H1 (cell line): Measurements from ENCODE around the gene FHIT. TPM values are rescaled to one million over a fixed set of nuclear protein-coding genes. Genes with fewer than 3 reads are reported as not detected.
A peak's percentile ranks its signal among the peaks of the same experiment; 100 is the strongest.

Experiments
- CTCF ChIA-PET: fragments of 300-600 bp; sonication (Branson Sonifier 250); formaldehyde crosslinking; loops from one replicate; lab custom pipeline; 2021; ENCODE audit not compliant: partially characterized antibody; lab: Charles Lee
- POLR2A ChIA-PET: fragments of 300-600 bp; sonication (Branson Sonifier 250); formaldehyde crosslinking; loops from one replicate; lab custom pipeline; 2021; ENCODE audit warnings: inconsistent platforms; ENCODE audit not compliant: partially characterized antibody; lab: Charles Lee
- DNase-seq, 2 experiments: peaks; one replicate each; pipeline versions ENCODE4 v3.0.0 to v3.0.0-alpha.2; 2010 to 2022; ENCODE audit warnings: low spot score in 2 of 2, low read depth in 1 of 2, mixed read lengths in 1 of 2
- FAIRE-seq: peaks from 2 replicates; lab custom pipeline; 2011; peaks lifted over from hg19 to GRCh38; lab: Jason Lieb, UNC
- H2AFZ ChIP-seq: 2 replicates; pipeline ENCODE4 v1.8.1; 2012; ENCODE audit warnings: low read length, inconsistent platforms
- H2AK5ac ChIP-seq: 2 replicates; pipeline ENCODE4 v1.6.1; 2013; ENCODE audit warnings: low read depth, low read length
- H2BK120ac ChIP-seq: replicated peaks from 2 replicates; pipeline ENCODE3; 2013; ENCODE audit warnings: low read depth, low read length, inconsistent platforms
- H2BK12ac ChIP-seq: 2 replicates; pipeline ENCODE4 v1.6.1; 2013; ENCODE audit warnings: low read depth, low read length
- H2BK15ac ChIP-seq: 2 replicates; pipeline ENCODE4 v1.6.1; 2013; ENCODE audit warnings: low read length
- H2BK20ac ChIP-seq: 2 replicates; pipeline ENCODE4 v1.6.1; 2013; ENCODE audit warnings: low read length
- H2BK5ac ChIP-seq: 2 replicates; pipeline ENCODE4 v1.6.1; 2013; ENCODE audit warnings: low read depth, low read length
- H3K14ac ChIP-seq: 2 replicates; pipeline ENCODE4 v1.6.1; 2013; ENCODE audit warnings: inconsistent platforms; ENCODE audit not compliant: insufficient read length
- H3K18ac ChIP-seq: 2 replicates; pipeline ENCODE4 v1.6.1; 2013; ENCODE audit warnings: low read length; ENCODE audit errors: extremely low read depth
- H3K23ac ChIP-seq: 2 replicates; pipeline ENCODE4 v1.6.1; 2013; ENCODE audit warnings: inconsistent platforms; ENCODE audit not compliant: insufficient read length
- H3K23me2 ChIP-seq: 2 replicates; pipeline ENCODE4 v1.6.1; 2013; ENCODE audit warnings: low read depth, low read length
- H3K27ac ChIP-seq: 2 replicates; pipeline ENCODE4 v1.6.1; 2011; ENCODE audit warnings: low read depth, low read length, inconsistent platforms
- H3K27me3 ChIP-seq, 4 experiments: replicated peaks in 1 of 4; 1 replicate in 1 of 4; 2 replicates in 3 of 4; pipeline versions ENCODE4 v1.6.1 to v1.8.1; 2011 to 2013; ENCODE audit warnings: low read length in 3 of 4, mild to moderate bottlenecking in 3 of 4, inconsistent platforms in 2 of 4, mixed read lengths in 2 of 4, moderate library complexity in 1 of 4; ENCODE audit not compliant: control insufficient read depth in 3 of 4, insufficient read depth in 3 of 4; ENCODE audit errors: extremely low read depth in 1 of 4
- H3K36me3 ChIP-seq, 4 experiments: 2 replicates each; pipeline versions ENCODE4 v1.6.1 to v1.8.1; 2011 to 2013; ENCODE audit warnings: mild to moderate bottlenecking in 4 of 4, low read length in 3 of 4, moderate library complexity in 2 of 4, control low read depth in 1 of 4, inconsistent platforms in 1 of 4; ENCODE audit not compliant: insufficient read depth in 4 of 4, control insufficient read depth in 2 of 4
- H3K4ac ChIP-seq: replicated peaks from 2 replicates; pipeline ENCODE3; 2013; ENCODE audit warnings: low read length, low read depth, mixed read lengths, inconsistent platforms; ENCODE audit not compliant: insufficient read length
- H3K4me1 ChIP-seq, 4 experiments: replicated peaks in 1 of 4; 1 replicate in 1 of 4; 2 replicates in 3 of 4; pipeline versions ENCODE4 v1.6.1 to v1.8.1; 2011 to 2013; ENCODE audit warnings: low read length in 3 of 4, inconsistent platforms in 2 of 4, mixed read lengths in 1 of 4; ENCODE audit not compliant: insufficient read depth in 4 of 4, control insufficient read depth in 3 of 4
- H3K4me2 ChIP-seq, 2 experiments: 2 replicates each; pipeline versions ENCODE4 v1.6.1 to v1.8.1; 2011 to 2013; ENCODE audit warnings: low read depth in 2 of 2, low read length in 2 of 2, control low read depth in 1 of 2, inconsistent platforms in 1 of 2, mild to moderate bottlenecking in 1 of 2; ENCODE audit not compliant: insufficient read depth in 1 of 2
- H3K4me3 ChIP-seq, 4 experiments: fragments of 200-600, 300-600 bp in 1 of 4; sonication (generic), shearing (Covaris generic), sonication (Bioruptor Twin) in 1 of 4; 2 replicates each; pipeline versions ENCODE4 v1.5.1 to v1.8.1; 2011 to 2016; ENCODE audit warnings: low read length in 4 of 4, low read depth in 3 of 4, control low read depth in 2 of 4, inconsistent platforms in 2 of 4, mild to moderate bottlenecking in 2 of 4, mixed read lengths in 1 of 4, moderate library complexity in 1 of 4; ENCODE audit not compliant: insufficient read depth in 2 of 4; ENCODE audit errors: extremely low read depth in 1 of 4
- H3K56ac ChIP-seq: replicated peaks from 2 replicates; pipeline ENCODE3; 2013; ENCODE audit warnings: low read depth, mild to moderate bottlenecking, mixed read lengths, low read length, inconsistent platforms; ENCODE audit not compliant: insufficient read length
- H3K79me1 ChIP-seq: 2 replicates; pipeline ENCODE4 v1.6.1; 2013; ENCODE audit warnings: low read depth, low read length, control low read depth
- H3K79me2 ChIP-seq, 2 experiments: 2 replicates each; pipeline versions ENCODE4 v1.6.1 to v1.8.1; 2012 to 2013; ENCODE audit warnings: low read length in 2 of 2, mild to moderate bottlenecking in 2 of 2, inconsistent platforms in 1 of 2; ENCODE audit not compliant: insufficient read depth in 2 of 2, control insufficient read depth in 1 of 2
- H3K9ac ChIP-seq, 4 experiments: replicated peaks in 1 of 4; 1 replicate in 1 of 4; 2 replicates in 3 of 4; pipeline versions ENCODE4 v1.6.1 to v1.8.1; 2011 to 2013; ENCODE audit warnings: low read depth in 3 of 4, low read length in 3 of 4, control low read depth in 2 of 4, mild to moderate bottlenecking in 2 of 4, moderate library complexity in 2 of 4, inconsistent platforms in 1 of 4; ENCODE audit errors: extremely low read depth in 1 of 4
- H3K9me3 ChIP-seq, 2 experiments: 2 replicates each; pipeline versions ENCODE4 v1.6.1 to v1.8.1; 2012 to 2013; ENCODE audit warnings: mild to moderate bottlenecking in 2 of 2, moderate library complexity in 2 of 2, control low read depth in 1 of 2, inconsistent platforms in 1 of 2, low read depth in 1 of 2, low read length in 1 of 2, mixed read lengths in 1 of 2; ENCODE audit not compliant: insufficient read depth in 2 of 2
- H4K20me1 ChIP-seq, 2 experiments: replicated peaks in 1 of 2; 2 replicates each; pipeline versions ENCODE3 to v1.8.1; 2011 to 2013; ENCODE audit warnings: inconsistent platforms in 2 of 2, low read length in 2 of 2, mild to moderate bottlenecking in 1 of 2; ENCODE audit not compliant: insufficient read depth in 2 of 2, control insufficient read depth in 1 of 2
- H4K5ac ChIP-seq: 2 replicates; pipeline ENCODE4 v1.6.1; 2013; ENCODE audit warnings: low read length, low read depth, mixed read lengths, inconsistent platforms; ENCODE audit not compliant: insufficient read length
- H4K8ac ChIP-seq: 2 replicates; pipeline ENCODE4 v1.8.0; 2013; ENCODE audit warnings: mild to moderate bottlenecking, moderate library complexity, low read length, inconsistent platforms; ENCODE audit not compliant: insufficient read depth; ENCODE audit errors: extremely low read depth
- H4K91ac ChIP-seq: replicated peaks from 2 replicates; pipeline ENCODE3; 2013; ENCODE audit warnings: low read length, mixed read lengths, inconsistent platforms; ENCODE audit not compliant: insufficient read length
- BCL11A ChIP-seq, 2 experiments: IDR thresholded peaks; one replicate each; pipeline ENCODE4 v1.6.1; 2011; ENCODE audit warnings: low read depth in 2 of 2, low read length in 2 of 2, mild to moderate bottlenecking in 2 of 2
- CHD1 ChIP-seq: IDR thresholded peaks from 2 replicates; pipeline ENCODE4 v1.6.1; 2012; ENCODE audit warnings: low read depth, low read length, improper control_type of control experiment
- EP300 ChIP-seq, 2 experiments: IDR thresholded peaks; 1 replicate in 1 of 2; 2 replicates in 1 of 2; pipeline ENCODE4 v1.6.1; 2011 to 2012; ENCODE audit warnings: low read depth in 2 of 2, low read length in 2 of 2, mild to moderate bottlenecking in 2 of 2, borderline replicate concordance in 1 of 2, inconsistent platforms in 1 of 2, moderate library complexity in 1 of 2
- EZH2 ChIP-seq: fragments of 200-600 bp; sonication (generic); IDR thresholded peaks from 2 replicates; pipeline ENCODE4 v1.7.1; 2012; ENCODE audit warnings: low read depth, mild to moderate bottlenecking, moderate library complexity, low read length, inconsistent platforms; ENCODE audit not compliant: severe bottlenecking
- GTF2F1 ChIP-seq: IDR thresholded peaks from 2 replicates; pipeline ENCODE4 v1.6.1; 2012; ENCODE audit warnings: low read depth, low read length, improper control_type of control experiment, borderline replicate concordance
- HDAC6 ChIP-seq: IDR thresholded peaks from one replicate; pipeline ENCODE4 v1.7.1; 2012; ENCODE audit warnings: low read depth, mild to moderate bottlenecking, inconsistent platforms, low read length, moderate library complexity
- POU5F1 ChIP-seq: IDR thresholded peaks from 2 replicates; pipeline ENCODE4 v1.6.1; 2011; ENCODE audit warnings: low read depth, mild to moderate bottlenecking, low read length, moderate library complexity
- RBBP5 ChIP-seq: IDR thresholded peaks from 2 replicates; pipeline ENCODE4 v1.7.1; 2012; ENCODE audit warnings: low read depth, mild to moderate bottlenecking, inconsistent platforms, low read length, moderate library complexity, borderline replicate concordance
- RNF2 ChIP-seq: fragments of 200-900, 300-1000 bp; sonication (generic); IDR thresholded peaks from 2 replicates; pipeline ENCODE4 v1.7.1; 2016; ENCODE audit warnings: borderline replicate concordance, low read depth, mild to moderate bottlenecking, antibody characterized with exemption, low read length; ENCODE audit not compliant: poor library complexity, severe bottlenecking; ENCODE audit errors: missing control alignments
- SIX5 ChIP-seq: IDR thresholded peaks from 2 replicates; pipeline ENCODE4 v1.6.1; 2011; ENCODE audit warnings: mild to moderate bottlenecking, low read depth, low read length
- SP2 ChIP-seq: IDR thresholded peaks from 2 replicates; pipeline ENCODE4 v1.6.1; 2012; ENCODE audit warnings: mild to moderate bottlenecking, low read length, inconsistent platforms
- TCF12 ChIP-seq: IDR thresholded peaks from 2 replicates; pipeline ENCODE4 v1.6.1; 2011; ENCODE audit warnings: low read depth, mild to moderate bottlenecking, low read length
- WGBS, 2 experiments: shearing (Covaris generic) in 1 of 2; methylation state at CpG; one replicate each; pipeline versions ENCODE4 v1.1.6 to v1.1.7; 2013 to 2015; ENCODE audit warnings: low lambda C conversion rate in 2 of 2, mixed read lengths in 2 of 2, inconsistent platforms in 1 of 2, low coverage in 1 of 2, missing lambda C conversion rate in 1 of 2; ENCODE audit not compliant: insufficient replicate concordance in 2 of 2, insufficient coverage in 1 of 2, insufficient read length in 1 of 2; ENCODE audit errors: extremely low coverage in 1 of 2, missing lambda C conversion rate in 1 of 2; 5-methylcytosine and 5-hydroxymethylcytosine counted together
- polyA plus RNA-seq, 7 experiments: library from polyadenylated mRNA; depleted of rRNA in 3 of 7; stranded (reverse) in 5 of 7; unstranded in 2 of 7; fragments of >200 nt in 5 of 7; fragments of 200-250 nt in 2 of 7; gene quantifications; 1 replicate in 5 of 7; 2 replicates in 1 of 7; 4 replicates in 1 of 7; pipeline versions ENCODE4 v1.2.1 to v1.2.3, GENCODE V29; 2011 to 2013; ENCODE audit warnings: missing spikeins in 2 of 7, mixed read lengths in 2 of 7
- total RNA-seq: library from RNA; stranded (reverse); fragmentation: NEBNext Ultra II Directional; extraction: Animal tissue kit (Norgen Biotek cat#: 25700); gene quantifications from 2 replicates; pipeline ENCODE4 v1.2.1, GENCODE V29; 2021

Gene FHIT
- total and polyA plus RNA-seq, 2 of the 8 experiments (the other 6 are each of a cell fraction or from before 2014, with no cell fraction given) = 1.2 to 3.2 TPM

DNA sequence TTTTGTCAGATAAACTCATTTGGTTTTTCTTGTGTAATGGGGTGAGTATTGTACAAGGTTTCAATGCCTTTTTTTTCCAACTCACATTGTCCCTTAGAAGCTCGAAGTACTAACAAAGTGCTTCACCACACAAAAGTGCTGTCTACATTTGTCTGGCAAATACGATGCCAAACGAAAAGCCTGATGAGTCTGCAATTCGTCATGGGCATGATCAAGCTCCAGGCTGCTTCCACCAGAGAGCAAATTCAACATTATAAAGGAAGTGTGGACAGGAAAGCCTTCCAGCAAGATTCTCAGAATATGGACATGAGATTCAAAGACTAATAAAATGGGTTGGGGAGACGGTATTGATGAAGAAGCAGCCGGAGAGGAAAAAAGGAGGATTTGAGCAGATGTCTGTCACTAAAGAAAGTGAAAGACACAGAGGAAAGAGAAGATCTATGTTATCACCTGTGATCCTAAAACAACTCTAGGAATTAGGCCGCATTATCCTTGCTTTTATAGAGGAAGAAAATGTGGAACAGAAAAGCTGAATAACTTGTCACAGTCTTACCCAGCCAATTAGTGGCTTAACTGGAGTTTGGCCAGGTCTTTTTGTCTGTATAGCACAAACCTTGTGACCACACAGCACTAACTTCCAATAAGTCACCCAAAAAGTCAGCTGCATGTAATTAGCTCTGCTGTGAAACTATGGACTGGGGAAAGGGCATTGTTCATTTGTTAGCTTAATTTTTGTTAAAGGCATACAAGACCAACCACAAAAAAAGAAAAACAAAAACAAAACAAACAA lies 494.8 kb downstream of the FHIT start:
- peaks cover 0 to 3% (median 1%) of the 10 kb centered on the region in 4 experiments; a peak in 4 of 7 replicates for H3K4me1 ChIP-seq
- no peak overlapping the region for H2AK5ac ChIP-seq
- H3K9me3 ChIP-seq = no peaks in the 10 kb centered on the region
- H3K56ac ChIP-seq = no peak overlapping the region
- H4K91ac ChIP-seq = no peak overlapping the region
- no peak overlapping the region for H3K4me2 ChIP-seq
- H3K79me1 ChIP-seq = no peaks in the 10 kb centered on the region
- no peaks in the 10 kb centered on the region for H3K79me2 ChIP-seq
- no peak overlapping the region; a peak in 1 of 7 replicates for H3K9ac ChIP-seq
- no peak overlapping the region for H4K5ac ChIP-seq
- FAIRE-seq = no peak
- POLR2A ChIA-PET = no interaction called here
- H3K23ac ChIP-seq = no peak overlapping the region
- no peak overlapping the region for H3K18ac ChIP-seq
- no peak overlapping the region for H3K14ac ChIP-seq
- H2BK120ac ChIP-seq = no peak overlapping the region
- no peak overlapping the region for H3K4me3 ChIP-seq
- H3K36me3 ChIP-seq = no peaks in the 10 kb centered on the region
- H2BK12ac ChIP-seq = 0 out of 2 replicates have a peak overlapping the region, but pooled peaks have one; percentile 0
- no peak for DNase-seq
- WGBS, 2 experiments = 91% methylated on average over 7 of the region's 7 CpGs; no CpG with 5 or more reads in 1 of the 2 experiments
- no peaks in the 10 kb centered on the region for H4K20me1 ChIP-seq
- H3K23me2 ChIP-seq = no peaks in the 10 kb centered on the region
- H2BK20ac ChIP-seq = peak overlapping the region; percentile 23; the same call in 1 of the 2 replicates
- no peak overlapping the region for H2BK15ac ChIP-seq
- no peaks in the 10 kb centered on the region for H3K27me3 ChIP-seq
- peak overlapping the region; percentile 3 for H3K4ac ChIP-seq
- no peak overlapping the region for H3K27ac ChIP-seq
- H4K8ac ChIP-seq = no peak overlapping the region
- H2AFZ ChIP-seq = no peak overlapping the region; the same call in 1 of the 2 replicates
- CTCF ChIA-PET = interaction anchor here (0.6 to 2.9 kb wide), 13 partner anchors 8 to 561 kb away, joined by 3 to 17 read pairs (median 3); no protein-coding TSS in a partner anchor
- H2BK5ac ChIP-seq = no peak overlapping the region
- TF ChIP-seq EZH2 (no peak), GTF2F1 (no peak), SIX5 (no peak), HDAC6 (no peak), CHD1 (no peak), SP2 (no peak), EP300 (IDR thresholded peaks at IDR 0.05; ENCODE audit: borderline replicate concordance in 1 of 2, low read depth in 2 of 2, low read length in 2 of 2) (no peak), TCF12 (no peak), RBBP5 (no peak), RNF2 (no peak), BCL11A (IDR thresholded peaks at IDR 0.05; ENCODE audit: low read depth in 2 of 2, low read length in 2 of 2) (no peak), POU5F1 (no peak)
